ENCODE measurements around the gene DGKQ. TPM values are rescaled to one million over a fixed set of nuclear protein-coding genes. Genes with fewer than 3 reads are reported as not detected.

DGKQ gene
- total and polyA plus RNA-seq, 2 of the 13 experiments (the other 11 are each of a cell fraction or from before 2014, with no cell fraction given), result 4.5 to 7.2 TPM

DNA sequence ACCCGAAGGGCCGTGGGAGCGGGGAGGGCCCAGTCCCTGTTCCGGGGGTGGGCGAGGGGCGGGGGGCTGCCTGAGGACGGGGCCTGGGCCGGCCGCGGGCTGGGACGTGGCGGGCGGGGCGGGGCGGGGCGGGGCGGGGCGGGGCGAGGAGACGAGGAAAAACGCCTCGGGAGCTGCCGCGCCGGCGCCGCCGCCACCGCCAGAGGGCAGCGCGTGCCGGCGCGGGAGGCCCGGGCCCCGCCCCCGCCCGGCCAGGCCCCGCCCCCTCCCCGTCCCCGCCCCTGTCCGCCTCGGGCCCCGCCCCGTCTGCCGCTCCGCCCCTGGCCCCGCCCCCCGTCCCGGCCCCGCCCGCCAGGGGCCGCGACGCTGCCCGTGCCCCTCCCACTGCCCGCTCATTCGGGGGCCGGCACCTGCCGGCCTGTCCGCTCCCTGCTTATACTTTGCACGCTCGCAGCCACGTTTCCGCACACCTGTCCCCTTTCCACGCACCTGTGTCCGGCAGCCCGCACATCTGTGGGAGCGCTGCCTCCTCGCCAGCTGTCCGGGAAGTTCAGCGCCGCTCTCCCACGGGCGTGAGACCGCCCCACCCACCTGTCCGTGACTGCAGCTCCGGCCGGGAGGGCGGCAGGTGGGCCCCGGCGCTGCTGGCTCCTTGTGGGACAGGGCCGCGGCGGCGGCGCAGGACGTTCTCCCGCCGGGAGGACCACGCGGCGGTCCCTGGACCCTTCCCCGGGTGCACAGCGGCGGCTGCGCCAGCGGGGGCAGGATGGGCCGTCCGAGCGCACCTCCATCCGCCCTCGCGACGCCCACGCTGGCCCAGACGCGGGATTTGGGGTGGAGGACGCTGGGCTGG, 36.4 kb upstream of the DGKQ start (continued):
- TF ChIP-seq, protein P1, sequence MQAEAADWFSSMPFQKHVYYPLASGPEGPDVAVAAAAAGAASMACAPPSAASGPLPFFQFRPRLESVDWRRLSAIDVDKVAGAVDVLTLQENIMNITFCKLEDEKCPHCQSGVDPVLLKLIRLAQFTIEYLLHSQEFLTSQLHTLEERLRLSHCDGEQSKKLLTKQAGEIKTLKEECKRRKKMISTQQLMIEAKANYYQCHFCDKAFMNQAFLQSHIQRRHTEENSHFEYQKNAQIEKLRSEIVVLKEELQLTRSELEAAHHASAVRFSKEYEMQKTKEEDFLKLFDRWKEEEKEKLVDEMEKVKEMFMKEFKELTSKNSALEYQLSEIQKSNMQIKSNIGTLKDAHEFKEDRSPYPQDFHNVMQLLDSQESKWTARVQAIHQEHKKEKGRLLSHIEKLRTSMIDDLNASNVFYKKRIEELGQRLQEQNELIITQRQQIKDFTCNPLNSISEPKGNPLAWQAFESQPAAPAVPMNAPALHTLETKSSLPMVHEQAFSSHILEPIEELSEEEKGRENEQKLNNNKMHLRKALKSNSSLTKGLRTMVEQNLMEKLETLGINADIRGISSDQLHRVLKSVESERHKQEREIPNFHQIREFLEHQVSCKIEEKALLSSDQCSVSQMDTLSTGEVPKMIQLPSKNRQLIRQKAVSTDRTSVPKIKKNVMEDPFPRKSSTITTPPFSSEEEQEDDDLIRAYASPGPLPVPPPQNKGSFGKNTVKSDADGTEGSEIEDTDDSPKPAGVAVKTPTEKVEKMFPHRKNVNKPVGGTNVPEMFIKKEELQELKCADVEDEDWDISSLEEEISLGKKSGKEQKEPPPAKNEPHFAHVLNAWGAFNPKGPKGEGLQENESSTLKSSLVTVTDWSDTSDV (CRISPR knock-in tag; IDR thresholded peaks at IDR 0.05), result no peak
- TF ChIP-seq ZNF776 (CRISPR knock-in tag; IDR thresholded peaks at IDR 0.05) (peak; percentile 47; the same call in 1 of the 2 replicates), HNRNPL (IDR thresholded peaks at IDR 0.05; ENCODE audit: low read depth, low read length) (no peak), BCL6 (CRISPR knock-in tag; IDR thresholded peaks at IDR 0.05) (no peak), EED (CRISPR knock-in tag; IDR thresholded peaks at IDR 0.05) (no peak), ONECUT2 (CRISPR knock-in tag; IDR thresholded peaks at IDR 0.05) (no peak), ATAD3A (CRISPR knock-in tag; IDR thresholded peaks at IDR 0.05) (no peak), ZSCAN20 (CRISPR knock-in tag; IDR thresholded peaks at IDR 0.05; ENCODE audit: borderline replicate concordance) (peak; percentile 35; the same call in 1 of the 2 replicates), ZNF713 (CRISPR knock-in tag; IDR thresholded peaks at IDR 0.05) (no peak), ZNF496 (CRISPR knock-in tag; IDR thresholded peaks at IDR 0.05; ENCODE audit: insufficient replicate concordance) (no peak), IRX3 (CRISPR knock-in tag; IDR thresholded peaks at IDR 0.05; ENCODE audit: borderline replicate concordance, low read depth) (no peak), HMG20B (CRISPR knock-in tag; conservative IDR thresholded peaks at IDR 0.05) (no peak), ZSCAN25 (CRISPR knock-in tag; IDR thresholded peaks at IDR 0.05) (no peak), KDM4B (CRISPR knock-in tag; IDR thresholded peaks at IDR 0.05) (no peak), ZNF563 (CRISPR knock-in tag; IDR thresholded peaks at IDR 0.05) (no peak; the same call in 1 of the 2 replicates), HOXA9 (CRISPR knock-in tag; IDR thresholded peaks at IDR 0.05; ENCODE audit: borderline replicate concordance) (no peak), SAFB2 (CRISPR knock-in tag; IDR thresholded peaks at IDR 0.05; ENCODE audit: borderline replicate concordance, low read depth) (0 out of 2 replicates have a peak, but pooled peaks have one; percentile 26), ZNF207 (IDR thresholded peaks at IDR 0.05; ENCODE audit: borderline replicate concordance) (no peak), TEAD3 (CRISPR knock-in tag; optimal IDR thresholded peaks at IDR 0.05; ENCODE audit: borderline replicate concordance) (no peak), RBM39 (IDR thresholded peaks at IDR 0.05; ENCODE audit: low read depth, low read length, poor library complexity, severe bottlenecking) (no peak), MEF2D (CRISPR knock-in tag; IDR thresholded peaks at IDR 0.05) (no peak), RCOR2 (CRISPR knock-in tag; IDR thresholded peaks at IDR 0.05) (no peak), ZFP90 (CRISPR knock-in tag; IDR thresholded peaks at IDR 0.05; ENCODE audit: borderline replicate concordance) (peak; percentile 47; the same call in 1 of the 2 replicates), KLF16 (CRISPR knock-in tag; IDR thresholded peaks at IDR 0.05) (no peak), REL (CRISPR knock-in tag; conservative IDR thresholded peaks at IDR 0.05) (peak; percentile 38; the same call in 1 of the 2 replicates), ZKSCAN8 (CRISPR knock-in tag; IDR thresholded peaks at IDR 0.05; ENCODE audit: borderline replicate concordance) (no peak)
- TF ChIP-seq, protein P2, sequence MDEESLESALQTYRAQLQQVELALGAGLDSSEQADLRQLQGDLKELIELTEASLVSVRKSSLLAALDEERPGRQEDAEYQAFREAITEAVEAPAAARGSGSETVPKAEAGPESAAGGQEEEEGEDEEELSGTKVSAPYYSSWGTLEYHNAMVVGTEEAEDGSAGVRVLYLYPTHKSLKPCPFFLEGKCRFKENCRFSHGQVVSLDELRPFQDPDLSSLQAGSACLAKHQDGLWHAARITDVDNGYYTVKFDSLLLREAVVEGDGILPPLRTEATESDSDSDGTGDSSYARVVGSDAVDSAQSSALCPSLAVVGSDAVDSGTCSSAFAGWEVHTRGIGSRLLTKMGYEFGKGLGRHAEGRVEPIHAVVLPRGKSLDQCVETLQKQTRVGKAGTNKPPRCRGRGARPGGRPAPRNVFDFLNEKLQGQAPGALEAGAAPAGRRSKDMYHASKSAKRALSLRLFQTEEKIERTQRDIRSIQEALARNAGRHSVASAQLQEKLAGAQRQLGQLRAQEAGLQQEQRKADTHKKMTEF (CRISPR knock-in tag; IDR thresholded peaks at IDR 0.05), result peak; percentile 32; the same call in 1 of the 2 replicates
